Keratinocyte (primary cell): ENCODE data around the gene GRP.

Experiments
- EZH2 ChIP-seq: IDR thresholded peaks from one replicate; pipeline ENCODE4 v1.6.1; 2012; ENCODE audit warnings: inconsistent platforms, mild to moderate bottlenecking, low read length, moderate library complexity
- TF ChIP-seq, protein P1 (sequence below), 3 experiments: IDR thresholded peaks in 1 of 3; conservative IDR thresholded peaks in 1 of 3; optimal IDR thresholded peaks in 1 of 3; 2 replicates in 2 of 3; 3 replicates in 1 of 3; pipeline versions ENCODE3 to v1.5.1; 2011; ENCODE audit warnings: low read length in 3 of 3, mild to moderate bottlenecking in 3 of 3, moderate library complexity in 2 of 3, control low read depth in 1 of 3, inconsistent platforms in 1 of 3; ENCODE audit not compliant: insufficient read depth in 2 of 3; ENCODE audit errors: extremely low read depth in 1 of 3

DNA sequence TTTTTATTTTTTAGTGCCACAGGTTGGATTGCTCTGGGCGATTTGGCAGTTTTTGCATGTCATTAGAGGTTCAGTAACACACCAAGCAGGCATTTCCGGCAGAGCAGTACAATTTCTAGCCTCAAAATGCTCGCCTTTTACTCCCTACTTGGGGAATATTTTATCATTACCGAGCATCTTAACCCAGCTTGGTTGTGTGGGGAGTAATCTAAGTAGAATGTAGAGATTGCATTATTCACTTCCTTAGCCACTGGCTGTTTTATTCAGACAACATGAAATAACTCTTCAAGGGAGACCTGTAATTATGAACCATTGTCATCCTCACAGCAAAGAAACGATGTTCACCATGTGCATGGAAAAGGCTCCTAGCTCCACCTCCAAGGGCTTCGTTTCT, 13.1 kb downstream of the GRP start:
- TF ChIP-seq, protein P1, sequence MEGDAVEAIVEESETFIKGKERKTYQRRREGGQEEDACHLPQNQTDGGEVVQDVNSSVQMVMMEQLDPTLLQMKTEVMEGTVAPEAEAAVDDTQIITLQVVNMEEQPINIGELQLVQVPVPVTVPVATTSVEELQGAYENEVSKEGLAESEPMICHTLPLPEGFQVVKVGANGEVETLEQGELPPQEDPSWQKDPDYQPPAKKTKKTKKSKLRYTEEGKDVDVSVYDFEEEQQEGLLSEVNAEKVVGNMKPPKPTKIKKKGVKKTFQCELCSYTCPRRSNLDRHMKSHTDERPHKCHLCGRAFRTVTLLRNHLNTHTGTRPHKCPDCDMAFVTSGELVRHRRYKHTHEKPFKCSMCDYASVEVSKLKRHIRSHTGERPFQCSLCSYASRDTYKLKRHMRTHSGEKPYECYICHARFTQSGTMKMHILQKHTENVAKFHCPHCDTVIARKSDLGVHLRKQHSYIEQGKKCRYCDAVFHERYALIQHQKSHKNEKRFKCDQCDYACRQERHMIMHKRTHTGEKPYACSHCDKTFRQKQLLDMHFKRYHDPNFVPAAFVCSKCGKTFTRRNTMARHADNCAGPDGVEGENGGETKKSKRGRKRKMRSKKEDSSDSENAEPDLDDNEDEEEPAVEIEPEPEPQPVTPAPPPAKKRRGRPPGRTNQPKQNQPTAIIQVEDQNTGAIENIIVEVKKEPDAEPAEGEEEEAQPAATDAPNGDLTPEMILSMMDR (optimal IDR thresholded peaks at IDR 0.05 in 1 of 3, IDR thresholded peaks at IDR 0.05 in 1 of 3, conservative IDR thresholded peaks at IDR 0.05 in 1 of 3; ENCODE audit: extremely low read depth in 1 of 3, insufficient read depth in 2 of 3, low read length in 3 of 3), result no peak
- no peak for TF ChIP-seq EZH2
